ENCODE measurements around the gene NKTR. TPM values are rescaled to one million over a fixed set of nuclear protein-coding genes. Genes with fewer than 3 reads are reported as not detected.

NKTR gene
- total and polyA plus RNA-seq, 5 donors from 2014 or later: 9.7 to 291 (median 11.2) TPM

- H3K27me3 ChIP-seq (ENCODE audit: control insufficient read depth, insufficient read depth, low read length): no peaks in the 10 kb centered on the region
- H3K36me3 ChIP-seq (ENCODE audit: control insufficient read depth, insufficient read depth, low read length): no peaks in the 10 kb centered on the region
- H3K4me1 Mint-ChIP-seq: peaks cover 0 to 9% (median 0%) of the 10 kb centered on the region in 4 donors
- no peak overlapping the region for H3K27ac Mint-ChIP-seq
- H3K27ac ChIP-seq (ENCODE audit: insufficient read depth, low read length, poor library complexity, severe bottlenecking): no peak overlapping the region
- H3K9me3 ChIP-seq (ENCODE audit: control insufficient read depth in 2 of 2, low read length in 2 of 2): peaks cover 0 to 5% of the 10 kb centered on the region in 2 experiments
- H3K27me3 Mint-ChIP-seq: peaks cover 22% of the 10 kb centered on the region
- peaks cover 2 to 7% (median 4%) of the 10 kb centered on the region in 7 donors for H3K9me3 Mint-ChIP-seq
- H3K4me3 Mint-ChIP-seq: no peak overlapping the region
- ATAC-seq (ENCODE audit: low read depth in 2 of 2): no peak
- DNase-seq: no peak
- no peaks in the 10 kb centered on the region for H3K4me1 ChIP-seq (ENCODE audit: control insufficient read depth, insufficient read depth, low read length, poor library complexity, severe bottlenecking)
- H3K36me3 Mint-ChIP-seq: peaks cover 3% of the 10 kb centered on the region
- H3K4me3 ChIP-seq (ENCODE audit: low read depth, low read length): no peak overlapping the region
These were observed 82.0 kb downstream of the NKTR start for GRCh38 chr3:42682301-42683070.

- peaks cover 0 to 3% (median 0%) of the 10 kb centered on the region in 7 donors for H3K9me3 Mint-ChIP-seq
- DNase-seq: peak in 1 of 3 donors; percentile 57
- H3K36me3 Mint-ChIP-seq: peaks cover 1% of the 10 kb centered on the region
- peak in 1 of 2 donors; percentile 61 for ATAC-seq (ENCODE audit: low read depth in 2 of 2)
- no peaks in the 10 kb centered on the region for H3K9me3 ChIP-seq (ENCODE audit: control insufficient read depth in 2 of 2, low read length in 2 of 2)
- H3K4me1 ChIP-seq (ENCODE audit: control insufficient read depth, insufficient read depth, low read length, poor library complexity, severe bottlenecking): no peaks in the 10 kb centered on the region
- no peak overlapping the region for H3K4me3 ChIP-seq (ENCODE audit: low read depth, low read length)
- H3K36me3 ChIP-seq (ENCODE audit: control insufficient read depth, insufficient read depth, low read length): no peaks in the 10 kb centered on the region
- peaks cover 16% of the 10 kb centered on the region for H3K27me3 Mint-ChIP-seq
- no peak overlapping the region for H3K4me3 Mint-ChIP-seq
- H3K27ac ChIP-seq (ENCODE audit: insufficient read depth, low read length, poor library complexity, severe bottlenecking): no peak overlapping the region
- no peaks in the 10 kb centered on the region for H3K27me3 ChIP-seq (ENCODE audit: control insufficient read depth, insufficient read depth, low read length)
- no peak overlapping the region for H3K27ac Mint-ChIP-seq
- H3K4me1 Mint-ChIP-seq: peaks cover 0 to 9% (median 0%) of the 10 kb centered on the region in 4 donors
These were observed 83.6 kb downstream of the NKTR start for GRCh38 chr3:42683875-42684598.

- H3K4me3 Mint-ChIP-seq: no peak overlapping the region
- ATAC-seq (ENCODE audit: low read depth in 2 of 2) (no peak), DNase-seq (no peak)
- no peaks in the 10 kb centered on the region for H3K27me3 ChIP-seq (ENCODE audit: control insufficient read depth, insufficient read depth, low read length)
- H3K9me3 ChIP-seq (ENCODE audit: control insufficient read depth in 2 of 2, low read length in 2 of 2): no peaks in the 10 kb centered on the region
- no peaks in the 10 kb centered on the region for H3K36me3 ChIP-seq (ENCODE audit: control insufficient read depth, insufficient read depth, low read length)
- H3K27me3 Mint-ChIP-seq: peaks cover 15% of the 10 kb centered on the region
- peaks cover 0 to 10% (median 0%) of the 10 kb centered on the region in 4 donors for H3K4me1 Mint-ChIP-seq
- no peak overlapping the region for H3K27ac ChIP-seq (ENCODE audit: insufficient read depth, low read length, poor library complexity, severe bottlenecking)
- H3K36me3 Mint-ChIP-seq: no peaks in the 10 kb centered on the region
- peaks cover 0 to 3% (median 0%) of the 10 kb centered on the region in 7 donors for H3K9me3 Mint-ChIP-seq
- H3K27ac Mint-ChIP-seq: no peak overlapping the region
- no peak overlapping the region for H3K4me3 ChIP-seq (ENCODE audit: low read depth, low read length)
- no peaks in the 10 kb centered on the region for H3K4me1 ChIP-seq (ENCODE audit: control insufficient read depth, insufficient read depth, low read length, poor library complexity, severe bottlenecking)
These were observed 84.3 kb downstream of the NKTR start for GRCh38 chr3:42684632-42685362.

GRCh38 chr3:42685363-42685881 is 84.9 kb downstream of the NKTR start, which contains the start of gene KLHL40:
KLHL40 (plus strand) TSS chr3:42685537; CDS start chr3:42685619, 82 bp downstream.
- Histone ChIP-seq H3K9me3 (ENCODE audit: control insufficient read depth in 2 of 2, low read length in 2 of 2) (no peaks in the 10 kb centered on the region), H3K4me3 (ENCODE audit: low read depth, low read length) (no peak within 1 kb of the TSS), H3K27ac (ENCODE audit: insufficient read depth, low read length, poor library complexity, severe bottlenecking) (no peak within 1 kb of the TSS), H3K27me3 (ENCODE audit: control insufficient read depth, insufficient read depth, low read length) (no peaks in the 10 kb centered on the region), H3K36me3 (ENCODE audit: control insufficient read depth, insufficient read depth, low read length) (no peaks in the 10 kb centered on the region), H3K4me1 (ENCODE audit: control insufficient read depth, insufficient read depth, low read length, poor library complexity, severe bottlenecking) (no peaks in the 10 kb centered on the region)
- no peak for DNase-seq
- Mint-ChIP-seq H3K4me1 (peaks cover 0 to 12% (median 0%) of the 10 kb centered on the region in 4 donors), H3K36me3 (no peaks in the 10 kb centered on the region), H3K27ac (no peak within 1 kb of the TSS), H3K27me3 (peaks cover 10% of the 10 kb centered on the region), H3K9me3 (peaks cover 0 to 3% (median 0%) of the 10 kb centered on the region in 7 donors), H3K4me3 (no peak within 1 kb of the TSS)
- no peak for ATAC-seq (ENCODE audit: low read depth in 2 of 2)

GRCh38 chr3:42685891-42686820 is 85.7 kb downstream of the NKTR start:
- Histone ChIP-seq H3K4me1 (ENCODE audit: control insufficient read depth, insufficient read depth, low read length, poor library complexity, severe bottlenecking) (no peaks in the 10 kb centered on the region), H3K4me3 (ENCODE audit: low read depth, low read length) (no peak overlapping the region), H3K27me3 (ENCODE audit: control insufficient read depth, insufficient read depth, low read length) (no peaks in the 10 kb centered on the region), H3K36me3 (ENCODE audit: control insufficient read depth, insufficient read depth, low read length) (no peaks in the 10 kb centered on the region), H3K9me3 (ENCODE audit: control insufficient read depth in 2 of 2, low read length in 2 of 2) (no peaks in the 10 kb centered on the region), H3K27ac (ENCODE audit: insufficient read depth, low read length, poor library complexity, severe bottlenecking) (no peak overlapping the region)
- Mint-ChIP-seq H3K4me3 (no peak overlapping the region), H3K4me1 (peaks cover 0 to 12% (median 0%) of the 10 kb centered on the region in 4 donors), H3K27ac (no peak overlapping the region), H3K36me3 (no peaks in the 10 kb centered on the region), H3K27me3 (peaks cover 10% of the 10 kb centered on the region), H3K9me3 (peaks cover 0 to 3% (median 0%) of the 10 kb centered on the region in 7 donors)
- ATAC-seq (ENCODE audit: low read depth in 2 of 2) (no peak), DNase-seq (peak in 1 of 3 donors; percentile 7)

- Histone ChIP-seq H3K9me3 (ENCODE audit: control insufficient read depth in 2 of 2, low read length in 2 of 2) (no peaks in the 10 kb centered on the region), H3K36me3 (ENCODE audit: control insufficient read depth, insufficient read depth, low read length) (no peaks in the 10 kb centered on the region), H3K27me3 (ENCODE audit: control insufficient read depth, insufficient read depth, low read length) (no peaks in the 10 kb centered on the region), H3K4me3 (ENCODE audit: low read depth, low read length) (no peak overlapping the region), H3K4me1 (ENCODE audit: control insufficient read depth, insufficient read depth, low read length, poor library complexity, severe bottlenecking) (no peaks in the 10 kb centered on the region), H3K27ac (ENCODE audit: insufficient read depth, low read length, poor library complexity, severe bottlenecking) (no peak overlapping the region)
- peaks cover 10% of the 10 kb centered on the region for H3K27me3 Mint-ChIP-seq
- H3K27ac Mint-ChIP-seq: no peak overlapping the region
- ATAC-seq (ENCODE audit: low read depth in 2 of 2): no peak
- peaks cover 0 to 12% (median 0%) of the 10 kb centered on the region in 4 donors for H3K4me1 Mint-ChIP-seq
- DNase-seq: no peak
- no peaks in the 10 kb centered on the region for H3K36me3 Mint-ChIP-seq
- no peak overlapping the region for H3K4me3 Mint-ChIP-seq
- H3K9me3 Mint-ChIP-seq: peaks cover 0 to 1% (median 0%) of the 10 kb centered on the region in 7 donors
These were observed 86.6 kb downstream of the NKTR start for GRCh38 chr3:42686832-42687650.

All from CD4-positive, CD25-positive, alpha-beta regulatory T cell (primary cell).